Stimulated activated CD8-positive, alpha-beta memory T cell treated with anti-CD3 and anti-CD28 coated beads, Interleukin-15, amount 100 ng/mL, for 24 hours (primary cell): ENCODE results near the gene KCNJ12.
"Not testable (repeated sequence)": the region's sequence is repeated elsewhere in the genome, so short reads cannot be mapped to it uniquely, and the experiment has no call there.

Experiments used
- DNase-seq: peaks from one replicate; pipeline ENCODE4 v3.0.0-alpha.2; 2020; ENCODE audit warnings: low read depth

The KCNJ12 gene

DNA sequence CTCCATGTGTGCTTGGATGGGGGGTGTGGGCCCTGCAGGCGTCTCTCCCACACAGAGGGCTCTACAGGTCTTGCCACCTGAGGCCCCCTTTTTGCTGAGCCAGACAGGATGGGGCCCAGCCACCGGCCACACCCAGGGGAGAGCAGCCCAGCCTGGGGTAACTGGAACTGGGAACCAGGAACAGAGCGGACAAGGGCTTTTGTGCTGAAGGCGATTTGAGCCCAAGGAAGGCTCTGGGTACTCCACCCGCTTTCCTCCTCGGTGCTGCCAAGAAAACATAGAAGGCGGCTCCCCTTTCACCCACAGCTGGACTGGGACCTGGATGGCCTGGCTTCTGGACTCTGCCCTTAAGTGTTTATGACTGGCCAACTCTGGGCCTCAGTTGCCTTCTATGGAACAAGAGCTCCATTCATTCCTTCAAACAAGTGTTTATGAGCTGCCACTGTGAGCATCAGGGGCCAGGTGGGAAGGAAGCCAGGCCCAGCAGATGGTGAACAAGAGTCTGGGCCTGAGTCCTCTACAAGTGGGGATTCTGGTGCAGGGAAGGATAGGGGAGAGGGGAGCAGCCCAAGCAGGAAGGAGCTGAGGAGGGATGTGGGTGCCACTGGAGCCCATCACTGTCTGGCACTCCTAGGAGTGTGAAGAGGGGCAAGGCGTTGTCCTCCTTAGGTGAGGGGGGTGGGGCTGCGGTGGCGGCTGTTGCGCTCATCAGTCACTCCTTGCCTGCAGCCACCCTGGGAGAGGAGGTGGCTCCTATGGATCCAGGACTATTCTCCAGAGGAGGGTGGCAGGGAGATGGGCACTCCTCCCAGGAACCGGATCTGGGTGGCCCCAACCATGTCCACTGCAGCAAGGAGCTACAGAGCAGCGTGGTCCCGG, 46.4 kb downstream of the KCNJ12 start:
- not testable (repeated sequence) for DNase-seq

DNA sequence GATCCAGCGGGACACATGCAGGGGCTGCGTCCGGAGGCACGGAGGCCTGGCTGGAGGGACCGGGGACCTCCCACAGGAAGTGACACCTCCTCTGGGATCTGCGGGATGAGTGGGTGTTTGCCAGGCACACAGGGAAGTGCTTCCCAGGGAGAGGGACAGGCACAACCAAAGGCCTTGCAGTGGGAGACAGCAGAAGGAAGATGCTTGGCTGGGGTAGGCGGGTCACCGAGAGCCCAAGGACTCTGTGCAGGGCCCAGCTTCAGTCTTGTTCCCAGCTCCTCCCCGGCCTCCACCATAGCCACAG, 47.0 kb downstream of the KCNJ12 start:
- DNase-seq, result not testable (repeated sequence)

DNA sequence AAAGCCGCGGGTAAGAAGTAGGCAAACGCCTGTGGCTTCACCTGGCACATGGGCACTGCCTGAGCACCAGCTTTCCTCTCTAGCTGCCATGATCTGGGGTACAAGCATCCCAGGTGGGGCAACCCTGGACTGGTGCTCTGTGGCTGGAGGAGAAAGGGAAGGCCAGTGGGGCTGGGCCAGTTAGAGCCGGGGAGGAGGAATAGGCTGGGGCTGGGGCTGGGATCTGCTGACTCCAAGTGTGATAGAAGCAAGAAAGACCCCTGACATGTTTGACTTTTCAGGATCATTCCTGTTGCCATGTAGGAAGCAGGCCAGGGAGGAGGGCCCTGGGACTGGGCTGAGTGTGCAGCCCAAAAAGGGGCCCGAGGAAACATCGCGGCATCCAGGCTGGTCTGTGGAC, 48.5 kb downstream of the KCNJ12 start:
- not testable (repeated sequence) for DNase-seq

DNA sequence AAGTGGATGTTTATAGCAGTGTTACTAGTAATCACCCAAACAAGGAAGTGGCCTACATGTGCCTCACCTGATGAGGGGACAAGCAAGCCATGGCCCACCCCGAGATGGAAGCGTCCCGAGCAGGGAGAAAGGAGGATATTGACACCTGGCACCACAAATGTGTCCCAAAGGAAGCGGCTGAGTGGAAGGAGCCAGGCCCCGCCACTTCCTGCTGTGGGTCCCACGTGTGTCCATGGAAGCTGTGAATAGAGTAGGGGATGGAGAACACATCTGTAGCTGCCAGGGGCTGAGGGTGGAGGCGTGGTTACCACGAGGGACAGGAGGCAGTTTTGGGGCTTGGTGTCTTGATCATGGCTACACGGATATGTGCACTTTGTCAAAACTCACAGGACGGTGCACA, 49.2 kb downstream of the KCNJ12 start:
- no peak for DNase-seq

DNA sequence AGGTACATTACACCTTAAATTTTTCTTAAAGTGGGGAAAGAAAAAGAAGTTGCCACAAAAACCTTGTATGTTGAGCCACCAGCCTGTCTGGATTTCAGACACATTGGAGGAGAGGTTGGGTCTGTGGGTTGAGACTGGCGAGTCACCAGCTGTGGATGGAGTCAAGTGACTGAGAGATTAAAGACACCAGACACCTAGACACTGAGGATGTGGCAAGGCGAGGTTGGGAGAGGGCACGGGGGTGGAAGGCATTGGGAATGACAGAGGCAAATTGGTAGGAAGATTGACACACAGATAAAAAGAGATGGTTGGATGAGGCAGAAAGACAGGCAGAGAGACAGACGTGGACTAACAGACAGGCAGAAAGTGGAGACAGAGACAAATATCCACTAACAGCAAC, 49.6 kb downstream of the KCNJ12 start:
- no peak for DNase-seq

DNA sequence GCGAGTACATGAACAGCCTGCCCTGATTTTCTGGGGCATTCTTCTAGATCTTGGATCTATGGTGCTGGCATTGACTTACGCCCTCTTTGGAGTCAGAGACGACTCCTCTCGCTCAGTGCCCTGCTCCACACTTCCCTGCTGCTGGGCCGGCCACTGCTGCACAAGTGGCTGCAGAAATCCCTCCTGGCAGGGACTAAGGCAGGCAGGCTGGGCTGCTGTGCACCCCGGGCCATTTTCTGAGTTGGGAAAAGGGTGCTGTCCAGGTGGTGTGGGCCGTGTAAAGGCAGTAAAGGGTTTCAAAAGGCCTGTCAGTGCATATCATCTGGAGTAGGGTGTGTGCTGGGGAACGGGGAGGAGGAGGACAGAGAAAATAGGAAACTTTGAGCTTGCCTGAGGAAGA, 50.1 kb downstream of the KCNJ12 start:
- not testable (repeated sequence) for DNase-seq

DNA sequence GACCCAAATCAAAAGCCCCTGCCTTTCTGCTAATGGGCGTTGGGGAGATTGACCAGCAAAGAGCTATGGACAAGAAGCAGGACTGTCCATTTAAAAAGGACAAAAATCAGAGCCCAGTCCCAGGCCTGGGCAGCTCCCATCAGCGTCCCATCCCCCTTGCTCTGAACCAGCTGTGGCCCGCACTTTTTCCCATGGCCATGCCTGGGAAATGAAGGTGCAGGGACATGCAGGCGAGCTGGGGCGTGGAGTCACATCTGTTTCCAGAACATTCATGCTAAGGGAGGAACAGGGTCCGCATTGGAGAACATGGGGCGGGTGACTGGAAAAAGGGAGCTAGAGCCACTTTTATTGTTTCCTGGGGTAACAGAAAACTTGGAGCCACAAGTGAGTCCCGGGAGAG, 50.7 kb downstream of the KCNJ12 start:
- not testable (repeated sequence) for DNase-seq

DNA sequence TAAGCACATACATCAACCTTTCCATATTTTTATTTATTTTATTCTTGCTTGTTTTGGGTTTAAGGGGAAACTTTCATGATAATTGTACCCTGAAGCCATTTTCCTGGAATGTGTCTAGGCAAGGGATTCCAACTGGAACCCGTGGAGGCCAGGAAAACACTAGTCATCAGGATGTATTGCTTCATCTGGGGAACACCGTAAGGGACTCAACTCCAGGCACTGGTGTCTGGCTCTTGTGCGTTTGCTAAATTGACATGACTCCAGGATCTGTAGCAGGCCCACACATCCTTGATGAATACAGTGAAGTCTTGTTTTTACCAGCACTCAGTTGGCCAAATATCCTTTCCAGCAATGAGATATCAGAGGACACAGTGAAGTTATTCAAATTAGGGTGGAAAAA, 51.6 kb downstream of the KCNJ12 start:
- DNase-seq, result not testable (repeated sequence)

DNA sequence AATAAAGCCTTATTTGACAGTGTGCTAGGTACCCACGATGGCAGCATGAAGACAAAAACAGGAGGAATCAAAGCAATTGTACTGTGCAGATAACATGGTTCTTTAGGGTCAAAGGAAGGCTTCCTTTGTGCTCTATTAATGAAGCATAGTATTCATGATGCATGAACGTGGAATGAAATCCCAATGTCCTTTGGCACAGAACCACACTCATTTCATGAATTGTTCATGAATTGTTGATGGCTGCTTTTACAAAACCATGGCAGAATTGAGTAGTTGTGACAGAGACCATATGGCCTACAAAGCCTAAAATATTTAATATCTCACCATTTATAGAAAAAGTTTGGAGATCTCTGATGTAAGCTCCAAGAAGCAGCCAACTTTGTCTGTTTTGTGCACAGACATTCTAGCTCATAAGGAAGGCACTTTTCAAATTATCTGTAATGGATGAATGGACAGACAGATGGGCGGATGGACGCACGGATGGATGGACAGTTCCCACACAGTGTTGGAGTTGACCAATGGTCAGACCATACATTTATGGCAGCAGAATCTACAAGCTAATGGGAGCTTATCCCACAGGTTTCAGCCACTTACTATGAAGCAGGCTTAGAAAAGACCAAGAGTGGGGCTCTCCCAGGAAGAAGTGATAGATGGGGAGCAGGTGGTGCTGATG, 52.7 kb downstream of the KCNJ12 start:
- DNase-seq, result not testable (repeated sequence)

DNA sequence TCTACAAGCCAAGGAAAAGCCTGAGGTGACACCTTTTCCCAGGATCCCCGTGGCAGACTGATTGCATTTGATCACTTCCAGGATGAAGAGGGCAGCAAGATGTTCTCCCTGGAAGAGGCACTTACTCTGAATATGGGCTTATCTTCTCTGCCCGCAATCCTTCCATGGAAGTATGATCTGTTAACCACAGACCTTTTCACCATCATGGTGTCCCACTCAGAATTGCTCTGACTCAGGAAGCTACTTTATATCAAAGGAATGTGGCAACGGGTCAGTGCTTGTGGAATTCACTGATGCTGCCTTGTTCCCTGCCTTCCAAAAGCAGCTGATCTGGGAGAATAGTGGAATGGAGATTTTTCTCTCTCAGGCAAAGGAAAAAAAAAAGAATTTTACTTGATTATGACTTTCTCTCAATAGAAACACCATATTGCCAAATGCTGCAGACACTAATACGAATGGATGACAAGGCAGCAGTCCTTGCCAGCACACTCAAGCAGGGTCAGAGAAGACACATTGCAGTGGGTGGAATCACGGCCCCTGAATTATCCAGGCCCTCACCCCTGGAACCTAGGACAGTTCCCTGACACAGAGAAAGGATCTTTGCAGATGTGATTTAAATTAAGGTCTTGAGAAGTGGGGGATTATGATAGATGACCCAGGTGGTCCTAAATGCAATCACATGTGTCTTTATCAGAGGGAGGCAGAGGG, 53.9 kb downstream of the KCNJ12 start:
- not testable (repeated sequence) for DNase-seq

DNA sequence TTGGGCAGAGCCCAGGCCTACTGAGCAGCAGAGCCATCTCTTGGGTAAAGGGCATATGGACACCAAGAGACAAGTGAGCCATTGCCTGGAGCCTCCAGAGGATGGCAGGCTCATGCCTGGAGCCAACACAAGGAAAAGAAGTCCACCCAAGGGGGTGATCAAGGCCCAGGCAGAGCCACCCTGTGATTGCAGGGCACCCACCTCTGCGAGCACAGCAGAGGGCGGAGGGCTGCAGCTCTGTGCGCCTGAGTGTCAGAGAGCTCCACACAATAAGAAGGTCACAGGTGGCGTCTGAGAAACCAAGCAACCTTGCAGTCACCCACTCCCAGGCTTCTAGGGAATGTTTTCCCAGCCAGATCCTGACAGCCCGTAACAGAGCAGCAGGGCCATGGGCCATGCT, 57.8 kb downstream of the KCNJ12 start:
- not testable (repeated sequence) for DNase-seq

DNA sequence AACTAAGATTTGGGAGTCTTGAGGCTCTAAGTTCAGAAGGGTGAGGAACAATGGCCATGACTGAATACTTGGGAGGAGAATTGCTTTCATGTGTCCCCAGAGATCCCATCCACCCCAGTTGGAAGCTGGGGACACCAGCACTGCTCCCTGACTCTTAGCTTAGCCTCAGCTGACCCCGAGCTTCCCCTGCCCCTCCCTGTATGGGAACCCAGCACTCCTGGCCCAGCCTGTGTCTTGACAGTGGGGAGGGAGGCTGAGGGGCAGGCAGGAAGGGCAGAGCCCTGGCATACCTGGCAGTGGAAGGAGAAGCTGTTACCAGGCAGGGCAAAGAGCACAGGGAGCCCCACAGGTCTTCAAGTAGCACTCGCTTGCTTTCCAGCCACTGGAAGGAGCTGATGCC, 58.8 kb downstream of the KCNJ12 start:
- DNase-seq, result not testable (repeated sequence)

DNA sequence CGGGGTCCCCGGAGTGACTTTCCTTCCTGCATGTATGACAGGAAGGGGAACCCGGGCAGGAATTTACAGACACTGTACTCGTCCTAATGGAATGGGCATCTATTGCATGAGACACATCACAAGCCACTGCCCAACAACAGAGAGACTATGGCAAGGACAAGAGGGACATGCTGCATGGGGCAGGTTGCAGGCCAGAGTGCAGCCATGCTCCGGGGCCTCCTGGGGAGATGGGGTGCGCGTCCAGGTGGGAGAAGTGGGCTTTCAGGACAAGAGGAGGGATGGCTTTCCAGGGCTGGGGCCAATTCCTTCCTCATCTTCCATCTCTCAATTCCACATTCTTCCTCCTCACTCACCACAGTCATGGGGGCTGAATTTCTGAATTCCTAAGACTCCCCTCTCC, 60.3 kb downstream of the KCNJ12 start:
- DNase-seq, result not testable (repeated sequence)

DNA sequence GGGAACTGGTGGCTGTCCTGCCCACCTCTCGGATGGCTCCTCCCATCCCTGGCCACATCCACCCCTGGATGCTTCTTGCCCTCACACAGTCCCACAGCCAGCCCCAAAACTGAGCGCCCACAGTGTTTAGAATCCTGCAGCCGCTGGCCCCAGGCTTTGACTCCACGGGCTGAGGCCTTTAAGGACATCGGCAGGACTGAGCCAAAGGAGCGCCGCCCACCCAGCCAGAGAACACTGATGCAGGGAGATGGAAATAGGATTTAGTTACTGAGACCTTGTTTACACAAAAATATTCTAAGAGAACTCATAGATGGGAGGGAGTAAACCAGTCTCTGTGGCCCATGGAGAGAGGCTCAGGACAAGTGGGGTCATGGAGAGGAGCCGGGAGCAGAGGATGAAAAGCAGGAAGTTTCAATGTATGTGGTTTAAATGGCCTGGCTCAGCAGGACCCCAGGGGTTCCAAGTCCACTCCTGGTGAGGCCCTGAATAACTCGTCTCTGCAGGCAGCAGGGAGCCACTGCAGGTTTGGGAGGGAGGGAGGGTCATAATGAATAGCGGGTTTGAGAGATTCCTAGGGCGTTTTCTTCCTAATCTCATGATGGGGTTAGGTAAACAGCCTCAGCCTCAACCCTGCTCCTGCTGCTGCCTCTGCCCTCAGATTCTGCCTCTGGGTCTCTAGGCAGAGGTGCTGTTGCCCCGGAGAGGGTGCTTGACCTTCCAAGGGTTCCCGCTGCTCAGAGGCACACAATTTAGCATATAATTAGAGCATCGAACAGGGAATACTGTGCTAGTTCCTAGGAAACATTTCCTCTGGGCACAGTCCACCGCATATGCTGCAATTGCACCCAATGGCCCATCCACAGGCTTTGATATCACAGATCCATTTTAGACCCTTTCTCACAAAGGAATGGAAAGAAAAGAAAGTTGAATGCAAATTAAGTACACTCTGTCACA, 61.0 kb downstream of the KCNJ12 start:
- not testable (repeated sequence) for DNase-seq

DNA sequence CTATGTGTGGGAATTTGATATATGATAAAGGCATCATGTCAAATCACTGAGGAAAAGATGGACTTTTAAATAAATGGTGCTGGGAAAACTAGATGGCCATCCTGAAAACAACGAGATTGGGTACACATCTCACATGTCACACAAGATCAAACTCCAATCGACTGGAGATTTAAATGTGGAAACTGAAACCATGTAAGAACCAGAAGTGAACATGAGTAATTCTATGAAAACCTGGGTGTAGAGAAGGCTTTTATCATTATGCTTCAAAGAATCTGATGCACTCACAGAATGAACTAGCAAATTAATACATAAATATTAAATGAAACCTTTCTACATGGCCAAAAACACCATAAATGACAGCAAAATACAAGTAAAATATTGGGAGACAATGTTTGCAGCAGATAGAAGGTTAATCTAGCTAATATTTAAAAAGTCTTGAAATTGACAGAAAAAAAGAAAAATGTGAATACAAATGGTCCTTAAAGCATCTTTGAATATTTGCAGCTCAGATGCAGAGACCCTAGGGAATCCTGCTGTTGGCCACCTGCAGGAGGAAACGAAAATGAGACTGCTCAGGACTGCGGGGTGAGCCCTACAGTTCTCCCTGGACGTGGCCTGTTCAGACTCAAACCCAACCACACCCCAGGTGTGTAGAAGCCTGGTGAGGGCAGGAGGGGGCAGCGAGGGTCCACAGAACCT, 62.3 kb downstream of the KCNJ12 start:
- not testable (repeated sequence) for DNase-seq

DNA sequence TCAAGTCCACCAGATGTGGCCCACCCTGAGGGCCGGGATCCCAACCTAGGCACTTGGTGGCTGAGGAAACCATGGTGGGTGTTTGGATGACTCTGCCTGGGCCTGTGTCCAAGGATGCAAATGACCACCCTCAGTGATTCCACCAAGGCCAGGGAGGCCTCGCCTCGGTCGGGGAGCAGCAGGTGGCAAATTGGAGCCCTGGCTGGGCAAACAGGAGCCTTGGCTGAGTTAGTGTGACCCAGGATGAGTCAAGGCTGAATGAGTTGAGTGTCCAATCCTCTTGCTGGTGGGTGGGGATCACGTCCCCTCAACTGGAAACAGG, 62.8 kb downstream of the KCNJ12 start:
- DNase-seq, result not testable (repeated sequence)

DNA sequence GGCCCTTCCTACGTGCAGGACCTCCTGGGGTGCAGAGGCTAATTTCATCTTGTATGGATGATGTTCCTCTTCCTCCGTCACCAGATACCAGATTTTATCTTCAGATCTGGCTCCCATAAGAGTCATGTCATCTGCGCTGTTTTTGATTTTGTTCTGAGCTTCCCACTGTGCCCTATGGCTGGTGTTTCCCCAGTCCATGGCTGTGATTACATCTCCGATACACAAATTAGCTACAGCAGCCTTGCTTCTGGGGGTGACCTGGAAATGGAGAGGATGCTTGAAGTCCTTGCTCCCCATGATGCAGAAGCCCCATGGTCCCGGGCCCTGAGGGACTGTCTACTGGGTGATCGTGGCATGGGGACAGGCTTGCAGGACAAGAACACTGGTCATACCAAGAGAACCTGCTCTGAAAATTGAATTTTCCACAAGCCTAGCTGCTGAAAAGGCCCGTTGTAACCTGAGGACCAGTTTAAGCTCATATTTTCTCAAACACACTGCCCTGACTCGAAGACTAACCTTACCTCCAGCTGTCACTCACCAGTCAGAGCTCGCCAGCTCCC, 69.0 kb downstream of the KCNJ12 start:
- DNase-seq, result no peak

DNA sequence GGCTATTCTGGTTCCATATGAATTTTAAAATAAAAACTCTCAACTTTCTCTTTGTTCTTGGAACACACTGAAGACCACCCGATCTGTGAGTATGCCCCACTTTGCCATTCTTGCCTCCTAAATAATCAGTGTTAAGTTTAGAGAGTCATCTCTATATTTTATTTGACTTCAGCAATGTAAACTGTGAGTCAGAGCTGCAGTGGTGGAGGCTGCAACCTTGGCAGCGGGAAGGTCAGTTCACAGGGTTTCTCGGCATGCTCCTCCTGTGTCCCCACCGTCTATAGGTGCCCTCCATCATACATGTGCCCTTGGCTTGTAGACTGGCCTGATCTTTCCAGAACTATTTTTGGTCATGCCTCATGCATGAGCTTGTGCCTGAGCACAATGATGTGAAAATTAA, 71.4 kb downstream of the KCNJ12 start:
- not testable (repeated sequence) for DNase-seq

DNA sequence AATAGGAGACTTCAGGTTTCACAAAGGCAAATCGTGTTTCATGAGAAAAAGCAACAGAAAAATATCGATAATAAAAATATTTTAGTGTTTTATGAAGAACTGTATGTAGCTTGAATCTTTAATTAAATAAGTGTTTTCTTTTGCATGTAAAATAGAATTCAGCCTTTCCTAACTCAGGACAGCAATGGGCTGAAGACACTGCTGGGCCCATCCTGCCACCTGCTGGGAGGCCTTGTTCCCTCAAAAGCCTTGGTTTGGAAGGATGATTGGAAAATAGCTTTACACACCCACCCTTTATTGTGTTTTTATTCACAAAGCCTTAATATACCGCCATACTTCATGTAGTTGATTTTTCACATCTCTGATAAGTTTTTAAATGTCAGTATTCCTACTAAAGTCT, 73.7 kb downstream of the KCNJ12 start:
- DNase-seq, result not testable (repeated sequence)

DNA sequence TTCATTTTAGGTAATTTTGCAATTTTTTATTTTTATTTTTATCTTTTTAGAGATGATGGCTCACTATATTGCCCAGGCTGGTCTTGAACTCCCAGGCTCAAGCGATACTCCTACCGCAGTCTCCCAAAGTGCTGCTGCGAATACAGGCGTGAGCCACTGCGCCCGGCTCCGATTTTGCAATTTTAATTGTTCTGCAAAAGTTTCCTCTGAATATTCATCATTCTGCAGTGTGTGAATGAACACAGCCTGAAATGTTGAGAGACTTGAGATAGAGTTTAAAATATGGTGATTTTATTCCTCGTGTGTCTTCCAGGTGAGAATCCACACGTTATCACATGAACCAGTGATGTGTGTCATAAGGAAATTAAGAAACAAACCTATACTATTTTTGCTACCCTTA, 75.8 kb downstream of the KCNJ12 start:
- no peak for DNase-seq
